Activated CD4-positive, alpha-beta T cell treated with anti-CD3 and anti-CD28 coated beads for 1 hour (primary cell): ENCODE data around the gene SPARCL1.
"Not testable (repeated sequence)": the region's sequence is repeated elsewhere in the genome, so short reads cannot be mapped to it uniquely, and the experiment has no call there.

Experiments
- DNase-seq: peaks from one replicate; pipeline ENCODE4 v3.0.0-alpha.2; 2020

The SPARCL1 gene

GRCh38 chr4:87499403-87500091 lies 29.6 kb downstream of the SPARCL1 start:
- no peak for DNase-seq

- no peak for DNase-seq
Measured at GRCh38 chr4:87498446-87498900, 30.7 kb downstream of the SPARCL1 start.

- DNase-seq, result no peak
Measured at GRCh38 chr4:87497578-87497977, 31.6 kb downstream of the SPARCL1 start.

- no peak for DNase-seq
Measured at GRCh38 chr4:87497159-87497558, 32.0 kb downstream of the SPARCL1 start.

GRCh38 chr4:87493115-87493514 lies 36.1 kb downstream of the SPARCL1 start:
- DNase-seq, result no peak

- not testable (repeated sequence) for DNase-seq
Measured at GRCh38 chr4:87491851-87492250, 37.3 kb downstream of the SPARCL1 start.

- DNase-seq, result no peak
Measured at GRCh38 chr4:87491436-87491835, 37.7 kb downstream of the SPARCL1 start.

- DNase-seq, result no peak
Measured at GRCh38 chr4:87490664-87491369, 38.4 kb downstream of the SPARCL1 start.

- no peak for DNase-seq
Measured at GRCh38 chr4:87489678-87490077, 39.5 kb downstream of the SPARCL1 start.

GRCh38 chr4:87488666-87489065 lies 40.5 kb downstream of the SPARCL1 start:
- DNase-seq, result not testable (repeated sequence)

GRCh38 chr4:87483247-87483646 lies 45.9 kb downstream of the SPARCL1 start:
- DNase-seq, result not testable (repeated sequence)

GRCh38 chr4:87481377-87481776 lies 47.8 kb downstream of the SPARCL1 start:
- no peak for DNase-seq

- DNase-seq, result no peak
Measured at GRCh38 chr4:87478732-87479250, 50.4 kb downstream of the SPARCL1 start.

- DNase-seq, result no peak
Measured at GRCh38 chr4:87476934-87477333, 52.2 kb downstream of the SPARCL1 start.

- DNase-seq, result no peak
Measured at GRCh38 chr4:87469390-87469789, 59.8 kb downstream of the SPARCL1 start.

- DNase-seq, result no peak
Measured at GRCh38 chr4:87465739-87466366, 63.3 kb downstream of the SPARCL1 start.

- DNase-seq, result no peak
Measured at GRCh38 chr4:87462102-87462501, 67.1 kb downstream of the SPARCL1 start.

GRCh38 chr4:87461281-87461700 lies 67.9 kb downstream of the SPARCL1 start:
- DNase-seq, result no peak

GRCh38 chr4:87458913-87459312 lies 70.3 kb downstream of the SPARCL1 start:
- no peak for DNase-seq

GRCh38 chr4:87451537-87451936 lies 77.6 kb downstream of the SPARCL1 start:
- DNase-seq, result no peak

- not testable (repeated sequence) for DNase-seq
Measured at GRCh38 chr4:87446375-87446774, 82.8 kb downstream of the SPARCL1 start.

- DNase-seq, result no peak
Measured at GRCh38 chr4:87445964-87446363, 83.2 kb downstream of the SPARCL1 start.

- no peak for DNase-seq
Measured at GRCh38 chr4:87444741-87445140, 84.4 kb downstream of the SPARCL1 start.

- no peak for DNase-seq
Measured at GRCh38 chr4:87442889-87443288, 86.3 kb downstream of the SPARCL1 start.
